ENCODE data around the gene PEX14. TPM values are rescaled to one million over a fixed set of nuclear protein-coding genes. Genes with fewer than 3 reads are reported as not detected.
"Not testable (repeated sequence)": the region's sequence is repeated elsewhere in the genome, so short reads cannot be mapped to it uniquely, and the experiment has no call there.

Gene PEX14
- total and polyA plus RNA-seq, 2 experiments from 2014 or later = 17.6 to 19.6 TPM

GRCh38 chr1:10456661-10457060 is 18.1 kb upstream of the PEX14 start (continued):
- TF ChIP-seq ZNF462 (CRISPR knock-in tag; IDR thresholded peaks at IDR 0.05) = no peak

GRCh38 chr1:10457462-10457861 is 17.3 kb upstream of the PEX14 start:
- peaks cover 42% of the 10 kb centered on the region for H3K36me3 Mint-ChIP-seq (ENCODE audit: low read depth)
- not testable (repeated sequence) for ATAC-seq

GRCh38 chr1:10457875-10458274 is 16.9 kb upstream of the PEX14 start:
- Histone ChIP-seq H3F3A (replicated peaks; ENCODE audit: low read depth) (peaks cover 25% of the 10 kb centered on the region; the same call in 1 of the 2 replicates), H3K27ac (ENCODE audit: low read depth) (0 out of 2 replicates have a peak overlapping the region, but pooled peaks have one; percentile 59), H3K4me2 (no peak overlapping the region), H3K4me3 (no peak overlapping the region), H2AFZ (no peak overlapping the region), H3K9me2 (ENCODE audit: insufficient read depth) (no peaks in the 10 kb centered on the region), H3K36me3 (ENCODE audit: insufficient read depth) (peaks cover 22% of the 10 kb centered on the region), H3K79me2 (replicated peaks; ENCODE audit: insufficient read depth) (no peaks in the 10 kb centered on the region), H4K20me1 (replicated peaks; ENCODE audit: insufficient read depth) (no peaks in the 10 kb centered on the region; the same call in 1 of the 2 replicates), H3K4me1 (ENCODE audit: insufficient read depth) (no peaks in the 10 kb centered on the region), H3K27me3 (ENCODE audit: insufficient read depth) (no peaks in the 10 kb centered on the region)
- no peak overlapping the region for H3K4me3 Mint-ChIP-seq
- H3K27me3 Mint-ChIP-seq (ENCODE audit: insufficient read depth, low read depth, poor library complexity) = peaks cover 8% of the 10 kb centered on the region
- H3K9me3 Mint-ChIP-seq = peaks cover 5% of the 10 kb centered on the region; the same call in 2 of the 3 replicates
- DNase-seq (ENCODE audit: low spot score) = no peak
- H3K36me3 Mint-ChIP-seq (ENCODE audit: low read depth) = peaks cover 47% of the 10 kb centered on the region
- ATAC-seq = no peak
- H3K4me1 Mint-ChIP-seq = no peaks in the 10 kb centered on the region
- H3K27ac Mint-ChIP-seq = no peak overlapping the region
- no peak for TF ChIP-seq REST (IDR thresholded peaks at IDR 0.05; ENCODE audit: unreplicated experiment)

More at GRCh38 chr1:10457462-10457861, 17.3 kb upstream of the PEX14 start:
- not testable (repeated sequence) for H3K9me2 ChIP-seq (ENCODE audit: insufficient read depth); H3K79me2 ChIP-seq (replicated peaks; ENCODE audit: insufficient read depth); H3K4me2 ChIP-seq; DNase-seq (ENCODE audit: low spot score); H2AFZ ChIP-seq; H3K27ac Mint-ChIP-seq; H3K4me1 ChIP-seq (ENCODE audit: insufficient read depth); H3K4me3 Mint-ChIP-seq; H3K27me3 ChIP-seq (ENCODE audit: insufficient read depth); H4K20me1 ChIP-seq (replicated peaks; ENCODE audit: insufficient read depth); H3K4me1 Mint-ChIP-seq; H3K4me3 ChIP-seq; H3K27me3 Mint-ChIP-seq (ENCODE audit: insufficient read depth, low read depth, poor library complexity); H3K9me3 Mint-ChIP-seq
- Histone ChIP-seq H3F3A (replicated peaks; ENCODE audit: low read depth) (peaks cover 20% of the 10 kb centered on the region; the same call in 1 of the 2 replicates), H3K36me3 (ENCODE audit: insufficient read depth) (peaks cover 18% of the 10 kb centered on the region), H3K27ac (ENCODE audit: low read depth) (0 out of 2 replicates have a peak overlapping the region, but pooled peaks have one; percentile 59)

All from GM23338 (cell line).